Measurements from ENCODE around the gene FGD2.
A peak's percentile ranks its signal among the peaks of the same experiment; 100 is the strongest.

Gene FGD2

GRCh38 chr6:36959555-36960250, 45.8 kb upstream of the FGD2 start:
- Histone ChIP-seq H3K9me3 (no peaks in the 10 kb centered on the region), H3K27ac (no peak overlapping the region), H3K27me3 (no peaks in the 10 kb centered on the region), H3K4me3 (no peak overlapping the region), H3K36me3 (no peaks in the 10 kb centered on the region), H3K4me1 (peaks cover 0 to 17% (median 2%) of the 10 kb centered on the region in 4 donors)
- intact Hi-C loops (cut with DNase I; ENCODE audit: low total_unique reads), result no loop called here
- TF ChIP-seq CTCF (IDR thresholded peaks at IDR 0.05), result no peak
- peak in 1 of 2 donors; percentile 41 for DNase-seq

GRCh38 chr6:36961441-36962435, 43.7 kb upstream of the FGD2 start:
- Histone ChIP-seq H3K27me3 (no peaks in the 10 kb centered on the region), H3K4me1 (peaks cover 0 to 20% (median 2%) of the 10 kb centered on the region in 4 donors), H3K9me3 (no peaks in the 10 kb centered on the region), H3K36me3 (peaks cover 0 to 9% (median 5%) of the 10 kb centered on the region in 3 donors), H3K27ac (no peak overlapping the region), H3K4me3 (no peak overlapping the region)
- TF ChIP-seq CTCF (IDR thresholded peaks at IDR 0.05), result no peak
- intact Hi-C loops (cut with DNase I; ENCODE audit: low total_unique reads), result no loop called here
- DNase-seq, result peak in 1 of 2 donors; percentile 58

- no peak overlapping the region for H3K4me3 ChIP-seq
- H3K27me3 ChIP-seq, result no peaks in the 10 kb centered on the region
- intact Hi-C loops (cut with DNase I; ENCODE audit: low total_unique reads), result no loop called here
- peaks cover 0 to 20% (median 2%) of the 10 kb centered on the region in 4 donors for H3K4me1 ChIP-seq
- H3K9me3 ChIP-seq, result no peaks in the 10 kb centered on the region
- peak; percentile 78 to 79 for DNase-seq
- H3K36me3 ChIP-seq, result peaks cover 8 to 19% (median 16%) of the 10 kb centered on the region in 3 donors
- TF ChIP-seq CTCF (IDR thresholded peaks at IDR 0.05), result no peak
- H3K27ac ChIP-seq, result no peak overlapping the region
Observed at GRCh38 chr6:36962874-36963273, 42.6 kb upstream of the FGD2 start.

DNA sequence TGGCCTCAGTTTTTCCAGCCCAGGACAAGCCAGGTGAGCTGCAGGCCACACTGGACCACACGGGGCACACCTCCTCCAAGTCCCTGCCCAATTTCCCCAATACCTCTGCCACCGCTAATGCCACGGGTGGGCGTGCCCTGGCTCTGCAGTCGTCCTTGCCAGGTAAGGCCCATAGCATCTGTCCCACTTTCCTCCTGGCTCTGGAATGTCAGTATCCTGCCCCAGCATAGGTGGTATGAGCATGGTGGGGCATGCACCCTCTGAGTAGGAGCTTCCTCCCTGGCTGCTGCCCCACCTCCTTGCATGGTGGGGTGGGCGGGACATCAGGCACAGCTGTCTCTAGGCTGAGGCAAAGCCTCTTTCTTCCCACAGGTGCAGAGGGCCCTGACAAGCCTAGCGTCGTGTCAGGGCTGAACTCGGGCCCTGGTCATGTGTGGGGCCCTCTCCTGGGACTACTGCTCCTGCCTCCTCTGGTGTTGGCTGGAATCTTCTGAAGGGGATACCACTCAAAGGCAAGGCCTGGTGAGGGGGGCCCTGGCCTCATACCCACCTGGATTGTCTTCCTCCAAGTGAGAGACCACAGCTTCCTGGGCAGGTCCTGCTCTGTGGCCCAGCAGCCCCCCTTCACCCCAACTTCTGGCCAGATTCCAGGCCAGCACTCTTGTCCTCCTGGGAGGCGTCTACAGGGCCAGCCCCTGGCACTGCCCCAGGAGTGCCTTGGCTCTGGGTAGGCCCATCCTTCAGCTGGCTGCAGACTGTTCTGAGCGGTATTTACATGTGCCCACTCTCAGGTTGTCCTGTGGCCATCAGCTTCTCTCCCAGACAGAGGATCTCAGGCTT, 41.8 kb upstream of the FGD2 start:
- H3K9me3 ChIP-seq, result no peaks in the 10 kb centered on the region
- TF ChIP-seq CTCF (IDR thresholded peaks at IDR 0.05), result no peak
- intact Hi-C loops (cut with DNase I; ENCODE audit: low total_unique reads), result no loop called here
- H3K27ac ChIP-seq, result no peak overlapping the region
- H3K27me3 ChIP-seq, result no peaks in the 10 kb centered on the region
- peaks cover 16 to 27% (median 24%) of the 10 kb centered on the region in 3 donors for H3K36me3 ChIP-seq
- no peak overlapping the region for H3K4me3 ChIP-seq
- peaks cover 0 to 20% (median 2%) of the 10 kb centered on the region in 4 donors for H3K4me1 ChIP-seq
- DNase-seq, result peak in 1 of 2 donors; percentile 70

DNA sequence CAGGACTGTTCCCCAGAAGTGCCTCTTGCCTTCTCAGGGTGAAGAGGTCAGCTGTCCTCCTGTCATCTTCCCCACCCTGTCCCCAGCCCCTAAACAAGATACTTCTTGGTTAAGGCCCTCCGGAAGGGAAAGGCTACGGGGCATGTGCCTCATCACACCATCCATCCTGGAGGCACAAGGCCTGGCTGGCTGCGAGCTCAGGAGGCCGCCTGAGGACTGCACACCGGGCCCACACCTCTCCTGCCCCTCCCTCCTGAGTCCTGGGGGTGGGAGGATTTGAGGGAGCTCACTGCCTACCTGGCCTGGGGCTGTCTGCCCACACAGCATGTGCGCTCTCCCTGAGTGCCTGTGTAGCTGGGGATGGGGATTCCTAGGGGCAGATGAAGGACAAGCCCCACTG, 41.1 kb upstream of the FGD2 start:
- intact Hi-C loops (cut with DNase I; ENCODE audit: low total_unique reads), result no loop called here
- no peak overlapping the region for H3K27ac ChIP-seq
- TF ChIP-seq CTCF (IDR thresholded peaks at IDR 0.05), result no peak

More for the DNA sequence above, 41.1 kb upstream of the FGD2 start:
- Histone ChIP-seq H3K4me1 (peaks cover 0 to 20% (median 2%) of the 10 kb centered on the region in 4 donors), H3K9me3 (no peaks in the 10 kb centered on the region), H3K36me3 (peaks cover 23 to 34% (median 31%) of the 10 kb centered on the region in 3 donors), H3K27me3 (no peaks in the 10 kb centered on the region), H3K4me3 (no peak overlapping the region)
- peak in 1 of 2 donors; percentile 60 for DNase-seq
